Forelimb muscle (tissue), 1 donor: ENCODE measurements around the gene MAP9. TPM values are rescaled to one million over a fixed set of nuclear protein-coding genes. Genes with fewer than 3 reads are reported as not detected.
A peak's percentile ranks its signal among the peaks of the same experiment; 100 is the strongest.
"Not testable (repeated sequence)": the region's sequence is repeated elsewhere in the genome, so short reads cannot be mapped to it uniquely, and the experiment has no call there.

Experiments
- DNase-seq: peaks from one replicate; pipeline ENCODE4 v3.0.0-alpha.2; 2013; ENCODE audit warnings: low read depth
- polyA plus RNA-seq: library from polyadenylated mRNA; unstranded; fragments of 120-200 nt; gene quantifications from one replicate; pipeline ENCODE4 v1.2.1, GENCODE V29; 2013; ENCODE audit not compliant: insufficient read length

Gene MAP9
- polyA plus RNA-seq = 3.5 TPM

GRCh38 chr4:155376387-155377268 lies at the start of gene MAP9:
MAP9 (minus strand) TSS chr4:155376965; CDS start chr4:155375850, 1,115 bp downstream.
- peak; percentile 82 for DNase-seq

GRCh38 chr4:155424778-155425177 lies 48.0 kb upstream of the MAP9 start:
- DNase-seq = not testable (repeated sequence)

DNA sequence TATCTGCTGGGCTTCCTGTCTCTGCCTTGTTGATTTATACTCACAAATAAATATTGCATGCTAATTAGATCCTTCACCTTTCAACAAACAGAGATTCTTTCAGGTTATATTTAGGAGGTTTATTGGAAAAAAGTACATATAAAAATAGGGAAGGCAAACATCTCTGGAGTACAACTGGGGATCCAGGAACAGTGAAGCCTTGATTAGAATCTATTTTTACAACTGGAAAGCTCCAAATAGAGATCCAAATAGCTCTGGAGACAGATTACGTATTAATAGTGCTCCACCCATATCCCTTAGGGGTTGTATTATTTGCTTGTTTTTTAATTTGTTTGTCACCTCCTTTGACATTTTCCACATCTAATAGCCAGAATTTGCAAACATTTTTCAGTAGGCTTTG lies 46.9 kb upstream of the MAP9 start:
- DNase-seq = no peak

GRCh38 chr4:155419266-155419665 lies 42.5 kb upstream of the MAP9 start:
- no peak for DNase-seq

- DNase-seq = no peak
Observed at GRCh38 chr4:155415662-155416061, 38.9 kb upstream of the MAP9 start.

DNA sequence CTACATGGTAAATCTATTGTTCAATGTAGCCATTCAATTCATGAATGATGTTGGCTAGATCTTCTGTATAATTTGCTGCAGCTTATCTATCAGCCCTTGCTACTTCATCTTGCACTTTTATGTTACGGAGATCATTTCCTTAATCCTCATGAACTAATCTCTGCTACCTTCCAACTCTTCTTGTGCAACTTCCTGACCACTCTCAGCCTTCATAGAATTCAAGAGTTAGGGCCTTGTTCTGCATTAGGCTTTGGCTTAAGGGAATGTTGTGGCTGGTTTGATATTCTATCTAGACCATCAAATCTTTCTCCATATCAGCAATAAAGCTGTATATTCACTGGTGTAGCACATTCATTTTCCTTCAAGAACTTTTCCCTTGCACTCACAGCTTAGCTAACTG lies 36.7 kb upstream of the MAP9 start:
- DNase-seq = no peak

- no peak for DNase-seq
Observed at GRCh38 chr4:155411546-155411945, 34.8 kb upstream of the MAP9 start.

DNA sequence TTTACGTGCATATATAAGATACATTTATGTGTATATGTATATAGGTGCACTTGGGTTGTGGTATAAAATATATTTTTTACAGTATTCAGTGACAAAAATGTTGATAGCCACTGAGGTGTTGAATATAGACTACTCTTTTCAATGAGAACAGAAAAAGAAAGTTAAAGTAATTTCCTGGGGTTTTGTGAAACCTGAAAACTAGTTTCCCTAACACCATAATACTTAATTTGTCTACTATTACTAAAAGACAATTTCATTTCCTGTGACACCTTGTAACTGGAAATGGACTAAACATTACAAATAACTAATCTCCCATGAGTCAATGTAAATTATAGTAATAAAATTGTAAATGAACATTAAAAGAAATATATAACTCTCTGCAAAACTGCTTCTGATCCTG lies 32.0 kb upstream of the MAP9 start:
- no peak for DNase-seq

DNA sequence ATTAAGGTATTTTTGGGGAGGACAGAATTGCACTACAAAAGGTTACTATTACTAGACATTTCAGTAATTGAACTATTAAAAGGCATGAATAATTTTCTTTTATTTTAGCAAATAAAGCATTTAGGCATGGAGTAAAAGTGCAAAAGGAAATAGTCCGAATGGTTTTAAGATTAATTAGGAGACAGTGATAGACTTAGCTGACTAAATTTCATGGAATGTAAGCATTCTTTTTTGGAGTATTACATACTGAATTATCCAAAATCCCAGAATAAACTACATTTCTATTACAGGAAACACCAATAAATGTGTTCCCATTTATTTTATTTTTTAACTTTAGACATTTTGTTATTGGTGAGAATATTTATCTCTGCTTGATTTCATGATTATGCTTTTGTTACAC lies 30.7 kb upstream of the MAP9 start:
- no peak for DNase-seq

GRCh38 chr4:155405059-155405458 lies 28.3 kb upstream of the MAP9 start:
- no peak for DNase-seq

DNA sequence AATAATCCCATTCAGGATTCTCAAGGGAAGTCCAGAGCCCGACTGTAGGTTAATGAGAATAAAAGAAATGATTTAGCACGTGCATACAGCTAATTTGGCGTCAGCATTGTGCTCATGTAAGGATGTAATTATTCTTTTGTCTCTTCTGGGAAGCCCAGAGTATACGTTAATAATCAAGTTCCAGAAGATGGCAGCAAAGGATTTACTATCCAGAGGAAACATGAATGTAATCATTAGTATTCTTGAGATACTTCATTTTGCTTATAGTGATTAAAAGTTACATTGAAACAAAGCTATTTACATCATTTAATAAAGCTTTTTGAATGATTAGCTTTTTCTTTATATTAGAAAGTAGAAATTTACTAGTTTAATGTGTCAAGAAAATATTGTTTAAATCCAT lies 27.1 kb upstream of the MAP9 start:
- DNase-seq = peak; percentile 26

DNA sequence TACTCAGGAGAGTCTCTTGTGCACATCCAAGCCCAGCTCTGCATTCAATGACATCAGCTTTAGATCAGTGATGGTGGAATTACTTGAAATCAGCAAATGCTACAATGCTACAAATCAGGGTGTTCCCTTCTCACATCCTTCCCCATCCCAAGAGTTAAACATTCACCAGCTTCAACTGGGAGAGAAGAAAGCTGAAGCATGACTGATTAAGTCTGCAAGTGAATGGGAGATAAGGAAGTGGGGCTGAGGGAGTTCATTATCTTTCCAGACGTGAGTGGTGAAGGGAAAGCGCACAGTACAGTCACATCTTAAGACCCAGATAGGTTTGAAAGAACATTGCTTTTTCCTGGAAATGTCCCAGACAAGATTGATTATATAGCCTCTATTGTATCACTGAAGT lies 26.2 kb upstream of the MAP9 start:
- no peak for DNase-seq

DNA sequence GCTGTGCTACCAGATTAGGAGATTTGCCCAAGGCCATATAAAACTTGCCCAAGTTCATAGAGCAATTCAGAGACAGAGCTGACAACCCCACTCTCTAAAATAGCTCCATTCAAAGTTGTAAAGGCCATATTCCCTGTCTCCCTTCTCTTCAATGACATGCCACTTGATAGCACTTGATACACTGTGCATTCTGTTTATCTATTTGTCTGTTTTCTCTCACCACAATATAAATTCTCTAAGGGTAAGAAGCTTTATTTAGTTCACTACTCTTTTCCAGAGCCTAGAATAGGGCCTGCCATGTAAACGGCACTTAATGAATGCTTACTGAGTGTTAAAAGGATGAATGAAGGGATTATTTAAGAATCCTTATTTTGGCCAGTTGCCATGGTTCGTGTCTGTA lies 24.1 kb upstream of the MAP9 start:
- DNase-seq = no peak

GRCh38 chr4:155399974-155400697 lies 23.4 kb upstream of the MAP9 start:
- no peak for DNase-seq

DNA sequence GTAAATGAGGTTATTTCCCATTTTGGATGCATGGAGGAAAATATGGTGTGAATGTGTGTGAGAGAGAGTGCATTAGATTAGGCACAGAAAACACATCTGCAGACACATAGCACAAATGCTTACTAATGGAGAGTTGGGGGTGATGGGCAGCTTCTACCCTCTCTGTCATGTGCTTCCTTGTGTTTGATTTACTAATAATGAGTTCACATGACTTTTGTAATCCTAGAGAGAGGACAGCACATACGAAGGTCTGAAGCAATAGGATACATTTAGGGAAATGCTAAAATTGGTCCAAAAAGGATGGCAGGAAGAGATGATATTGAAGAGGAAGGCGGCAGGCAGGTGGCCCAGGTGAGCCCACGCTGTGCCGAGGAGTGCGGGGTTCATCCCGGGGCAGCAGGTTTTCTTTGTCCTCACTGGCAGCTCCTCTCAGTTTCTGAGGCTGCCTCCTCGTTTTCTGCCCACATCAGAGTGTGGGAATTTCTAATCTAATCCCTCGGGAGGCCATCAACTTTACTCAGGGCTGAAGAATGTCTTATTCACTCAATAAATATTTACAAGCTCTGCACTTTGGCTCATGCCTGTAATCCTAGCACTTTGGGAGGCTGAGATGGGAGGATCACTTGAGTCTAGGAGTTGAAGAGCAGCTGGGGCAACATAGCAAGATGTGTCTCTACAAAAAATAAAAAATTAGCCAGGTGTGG lies 15.9 kb upstream of the MAP9 start:
- no peak for DNase-seq

- DNase-seq = no peak
Observed at GRCh38 chr4:155391932-155392331, 15.2 kb upstream of the MAP9 start.

GRCh38 chr4:155388162-155388561 lies 11.4 kb upstream of the MAP9 start:
- no peak for DNase-seq

GRCh38 chr4:155383541-155383940 lies 6.8 kb upstream of the MAP9 start:
- DNase-seq = no peak

DNA sequence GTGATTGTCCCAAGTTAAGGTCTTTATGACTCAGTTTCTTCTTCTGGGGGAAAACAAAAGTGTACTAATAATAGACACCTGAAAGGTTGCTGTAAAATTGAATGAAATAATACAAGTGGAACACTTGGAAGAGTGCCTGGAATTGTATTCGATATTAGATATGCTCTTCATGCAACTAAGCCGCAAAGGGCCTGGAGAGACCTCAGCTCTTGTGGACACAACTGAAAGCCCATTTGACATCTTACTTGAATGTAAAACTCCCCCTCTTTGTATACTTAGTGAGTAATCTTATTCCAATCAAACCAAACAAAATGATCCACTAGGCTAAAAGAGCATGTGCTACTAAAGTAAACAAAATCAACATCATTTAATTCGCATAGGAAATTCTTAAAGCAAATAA lies 511 bp upstream of the MAP9 start:
- DNase-seq = no peak

DNA sequence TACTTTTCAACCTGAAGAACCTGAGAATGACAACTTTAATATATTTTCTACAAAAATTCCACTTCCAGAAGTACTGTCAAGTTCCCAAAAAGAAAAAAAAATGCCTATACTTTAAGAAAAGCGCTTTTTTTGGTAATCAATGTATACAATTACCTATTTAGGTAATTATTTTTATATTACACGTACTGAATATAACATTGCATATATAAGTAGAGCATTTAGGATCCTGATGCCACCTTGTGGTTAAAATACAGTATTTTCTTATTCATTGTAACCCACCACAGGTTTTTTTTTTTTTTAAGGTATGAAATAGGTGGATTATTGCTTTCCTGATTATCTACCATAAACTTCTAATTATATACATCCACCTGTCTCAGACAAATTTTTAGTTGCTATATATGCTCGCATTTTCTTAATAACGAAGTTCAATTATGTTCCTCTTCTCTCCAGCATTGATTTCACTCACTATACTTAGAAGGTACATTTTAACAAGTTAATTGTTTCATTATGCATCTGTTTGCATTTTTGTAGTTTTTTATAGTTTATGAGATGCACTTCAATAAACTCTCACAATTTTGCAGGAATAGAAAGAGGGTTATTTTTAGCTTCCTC lies 5.2 kb downstream of the MAP9 start:
- no peak for DNase-seq

DNA sequence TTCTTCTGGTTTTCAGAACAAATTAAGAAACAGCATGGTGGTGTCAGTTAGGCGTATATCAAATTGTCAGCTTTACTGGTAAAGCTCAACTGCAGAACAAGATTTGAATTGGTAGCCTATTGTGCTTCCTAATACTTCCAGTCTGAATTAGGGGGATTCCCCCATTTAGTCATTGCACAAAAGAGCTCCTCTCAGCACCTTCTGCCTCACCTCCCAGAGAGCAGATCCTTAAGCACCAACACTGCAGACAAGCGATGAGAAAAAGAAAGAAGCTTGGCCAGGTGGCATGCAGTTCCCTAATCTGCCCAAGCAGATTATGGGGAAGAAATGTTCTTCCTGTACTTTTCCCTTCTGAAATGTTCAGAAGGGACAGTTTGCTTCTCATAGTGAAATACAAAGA lies 9.2 kb downstream of the MAP9 start:
- no peak for DNase-seq

DNA sequence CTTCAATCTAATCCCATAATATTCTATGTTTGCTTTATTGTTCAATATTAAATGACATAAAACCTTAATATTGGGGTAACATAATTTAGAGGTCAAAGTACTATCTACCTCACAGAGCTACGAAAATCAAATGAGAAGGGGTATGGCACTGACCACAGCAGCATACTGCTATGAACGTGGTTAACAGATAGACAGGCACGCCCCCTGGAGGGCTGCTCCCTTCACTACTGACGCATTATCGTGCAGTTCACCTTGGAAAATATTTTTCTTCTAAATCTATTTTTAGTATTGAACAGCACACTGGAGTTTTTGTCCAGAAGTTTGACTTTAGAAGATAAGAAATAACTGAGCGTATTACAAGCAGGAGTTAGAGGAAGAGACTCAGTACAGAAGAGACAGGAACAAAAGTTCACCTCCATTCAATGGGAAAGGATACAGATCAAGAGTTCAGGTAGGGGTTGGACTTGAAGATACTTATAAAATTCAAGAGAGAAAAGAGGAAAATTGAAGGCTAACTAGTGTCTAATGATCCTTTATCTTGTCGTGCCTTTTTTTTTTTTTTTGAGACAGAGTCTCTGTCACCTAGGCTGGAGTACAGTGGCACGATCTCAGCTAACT lies 22.7 kb downstream of the MAP9 start:
- DNase-seq = peak; percentile 47
